Loucy (cell line): ENCODE measurements around the gene OR8B3.

Experiments
- CTCF ChIP-seq: fragments of 200-600 bp; sonication (generic); conservative IDR thresholded peaks from 2 replicates; pipeline ENCODE4 v1.5.1; 2014; ENCODE audit warnings: mild to moderate bottlenecking, antibody characterized with exemption, low read length
- EZH2phosphoT487 ChIP-seq: fragments of 200-600 bp; IDR thresholded peaks from 2 replicates; pipeline ENCODE4 v1.6.1; 2018; ENCODE audit warnings: antibody characterized with exemption, mild to moderate bottlenecking, moderate library complexity, borderline replicate concordance

DNA sequence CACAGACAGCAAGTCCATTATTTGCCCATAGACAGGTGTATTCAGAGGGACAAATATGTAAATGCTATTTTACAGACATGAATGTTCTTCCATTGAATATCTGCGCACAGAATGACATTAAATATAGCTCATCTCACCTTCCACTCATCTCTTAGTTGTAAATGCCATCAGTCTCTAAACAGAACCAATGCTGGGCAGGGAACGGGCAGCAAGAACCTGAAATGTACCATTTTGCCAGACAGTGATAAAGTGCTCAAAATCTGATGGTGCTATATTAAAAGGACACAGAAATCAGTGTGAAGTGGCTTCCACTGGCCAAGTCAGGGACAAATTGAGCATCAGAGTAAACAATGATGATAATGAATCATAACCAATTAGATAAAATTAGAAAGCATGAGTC lies 35.9 kb upstream of the OR8B3 start:
- TF ChIP-seq EZH2phosphoT487: no peak
- TF ChIP-seq CTCF: no peak
